ENCODE measurements around the gene APP.

APP gene

DNA sequence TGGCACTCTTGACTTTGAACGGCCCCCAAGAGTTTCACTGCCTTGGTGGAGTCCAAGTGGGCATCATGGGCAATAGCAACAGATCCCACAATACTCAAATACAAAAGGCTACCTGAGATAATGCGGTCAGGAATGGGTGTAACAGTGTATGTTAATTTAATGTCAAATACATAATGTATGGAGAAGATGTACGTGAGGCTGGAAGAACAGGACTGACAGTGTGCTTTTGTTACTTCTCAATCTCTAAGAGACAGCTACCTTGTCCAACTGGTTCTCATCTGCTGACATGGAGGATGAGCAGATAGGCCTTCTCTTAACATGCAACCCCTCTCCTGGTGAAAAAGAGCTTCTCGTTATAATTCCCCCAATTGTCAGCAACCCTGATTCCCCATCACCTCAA lies 167.2 kb downstream of the APP start:
- Histone ChIP-seq H3K4me1 (ENCODE audit: control insufficient read depth, low read length) (no peaks in the 10 kb centered on the region), H3K4me3 (ENCODE audit: low read length) (no peak overlapping the region), H3K27ac (ENCODE audit: low read depth, low read length) (no peak overlapping the region), H3F3A (ENCODE audit: control insufficient read depth, insufficient read depth) (no peaks in the 10 kb centered on the region), H3K9me3 (ENCODE audit: control insufficient read depth, insufficient read depth, low read length) (no peaks in the 10 kb centered on the region), H4K20me1 (ENCODE audit: control insufficient read depth, insufficient read depth, low read depth, low read length) (no peaks in the 10 kb centered on the region), H3K36me3 (ENCODE audit: control insufficient read depth, low read length) (no peaks in the 10 kb centered on the region), H3K27me3 (ENCODE audit: control insufficient read depth, low read length) (no peaks in the 10 kb centered on the region), H3K9me2 (replicated peaks; ENCODE audit: control insufficient read depth, low read length) (no peaks in the 10 kb centered on the region), H3K4me2 (ENCODE audit: low read length) (no peak overlapping the region), H3K79me2 (ENCODE audit: control insufficient read depth, low read length) (no peaks in the 10 kb centered on the region)
- TF ChIP-seq EZH2phosphoT487 (IDR thresholded peaks at IDR 0.05; ENCODE audit: borderline replicate concordance, low read length): no peak
- TF ChIP-seq, protein P1, sequence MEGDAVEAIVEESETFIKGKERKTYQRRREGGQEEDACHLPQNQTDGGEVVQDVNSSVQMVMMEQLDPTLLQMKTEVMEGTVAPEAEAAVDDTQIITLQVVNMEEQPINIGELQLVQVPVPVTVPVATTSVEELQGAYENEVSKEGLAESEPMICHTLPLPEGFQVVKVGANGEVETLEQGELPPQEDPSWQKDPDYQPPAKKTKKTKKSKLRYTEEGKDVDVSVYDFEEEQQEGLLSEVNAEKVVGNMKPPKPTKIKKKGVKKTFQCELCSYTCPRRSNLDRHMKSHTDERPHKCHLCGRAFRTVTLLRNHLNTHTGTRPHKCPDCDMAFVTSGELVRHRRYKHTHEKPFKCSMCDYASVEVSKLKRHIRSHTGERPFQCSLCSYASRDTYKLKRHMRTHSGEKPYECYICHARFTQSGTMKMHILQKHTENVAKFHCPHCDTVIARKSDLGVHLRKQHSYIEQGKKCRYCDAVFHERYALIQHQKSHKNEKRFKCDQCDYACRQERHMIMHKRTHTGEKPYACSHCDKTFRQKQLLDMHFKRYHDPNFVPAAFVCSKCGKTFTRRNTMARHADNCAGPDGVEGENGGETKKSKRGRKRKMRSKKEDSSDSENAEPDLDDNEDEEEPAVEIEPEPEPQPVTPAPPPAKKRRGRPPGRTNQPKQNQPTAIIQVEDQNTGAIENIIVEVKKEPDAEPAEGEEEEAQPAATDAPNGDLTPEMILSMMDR (IDR thresholded peaks at IDR 0.05; ENCODE audit: low read depth, low read length, poor library complexity, severe bottlenecking): no peak

- Histone ChIP-seq H3K4me1 (ENCODE audit: control insufficient read depth, low read length) (no peaks in the 10 kb centered on the region), H3K4me2 (ENCODE audit: low read length) (no peak overlapping the region), H3K36me3 (ENCODE audit: control insufficient read depth, low read length) (no peaks in the 10 kb centered on the region), H4K20me1 (ENCODE audit: control insufficient read depth, insufficient read depth, low read depth, low read length) (no peaks in the 10 kb centered on the region), H3K27ac (ENCODE audit: low read depth, low read length) (no peak overlapping the region), H3K79me2 (ENCODE audit: control insufficient read depth, low read length) (no peaks in the 10 kb centered on the region), H3K4me3 (ENCODE audit: low read length) (no peak overlapping the region), H3K9me2 (replicated peaks; ENCODE audit: control insufficient read depth, low read length) (no peaks in the 10 kb centered on the region), H3K9me3 (ENCODE audit: control insufficient read depth, insufficient read depth, low read length) (no peaks in the 10 kb centered on the region), H3F3A (ENCODE audit: control insufficient read depth, insufficient read depth) (no peaks in the 10 kb centered on the region), H3K27me3 (ENCODE audit: control insufficient read depth, low read length) (no peaks in the 10 kb centered on the region)
- TF ChIP-seq EZH2phosphoT487 (IDR thresholded peaks at IDR 0.05; ENCODE audit: borderline replicate concordance, low read length): no peak
- TF ChIP-seq, protein P1 (IDR thresholded peaks at IDR 0.05; ENCODE audit: low read depth, low read length, poor library complexity, severe bottlenecking): peak; percentile 36
Observed at GRCh38 chr21:26001356-26001755, 169.2 kb downstream of the APP start.

GRCh38 chr21:25999921-26000582 lies 170.5 kb downstream of the APP start:
- no peak overlapping the region for H3K4me2 ChIP-seq (ENCODE audit: low read length)
- no peak overlapping the region for H3K4me3 ChIP-seq (ENCODE audit: low read length)
- no peaks in the 10 kb centered on the region for H3K9me2 ChIP-seq (replicated peaks; ENCODE audit: control insufficient read depth, low read length)
- H3K9me3 ChIP-seq (ENCODE audit: control insufficient read depth, insufficient read depth, low read length): no peaks in the 10 kb centered on the region
- no peak overlapping the region for H3K27ac ChIP-seq (ENCODE audit: low read depth, low read length)
- H3K27me3 ChIP-seq (ENCODE audit: control insufficient read depth, low read length): no peaks in the 10 kb centered on the region
- no peaks in the 10 kb centered on the region for H4K20me1 ChIP-seq (ENCODE audit: control insufficient read depth, insufficient read depth, low read depth, low read length)
- H3F3A ChIP-seq (ENCODE audit: control insufficient read depth, insufficient read depth): no peaks in the 10 kb centered on the region
- H3K36me3 ChIP-seq (ENCODE audit: control insufficient read depth, low read length): no peaks in the 10 kb centered on the region
- no peaks in the 10 kb centered on the region for H3K79me2 ChIP-seq (ENCODE audit: control insufficient read depth, low read length)
- no peaks in the 10 kb centered on the region for H3K4me1 ChIP-seq (ENCODE audit: control insufficient read depth, low read length)
- no peak for TF ChIP-seq EZH2phosphoT487 (IDR thresholded peaks at IDR 0.05; ENCODE audit: borderline replicate concordance, low read length)
- TF ChIP-seq, protein P1 (IDR thresholded peaks at IDR 0.05; ENCODE audit: low read depth, low read length, poor library complexity, severe bottlenecking): no peak

All from DOHH2 (cell line).